AG20443 (cell line): ENCODE data around the gene TMEM59.
"Not testable (repeated sequence)": the region's sequence is repeated elsewhere in the genome, so short reads cannot be mapped to it uniquely, and the experiment has no call there.

Experiments
- DNase-seq: peaks from one replicate; pipeline ENCODE4 v3.0.0; 2012; ENCODE audit warnings: low spot score, mixed read lengths

The TMEM59 gene, protein sequence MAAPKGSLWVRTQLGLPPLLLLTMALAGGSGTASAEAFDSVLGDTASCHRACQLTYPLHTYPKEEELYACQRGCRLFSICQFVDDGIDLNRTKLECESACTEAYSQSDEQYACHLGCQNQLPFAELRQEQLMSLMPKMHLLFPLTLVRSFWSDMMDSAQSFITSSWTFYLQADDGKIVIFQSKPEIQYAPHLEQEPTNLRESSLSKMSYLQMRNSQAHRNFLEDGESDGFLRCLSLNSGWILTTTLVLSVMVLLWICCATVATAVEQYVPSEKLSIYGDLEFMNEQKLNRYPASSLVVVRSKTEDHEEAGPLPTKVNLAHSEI

DNA sequence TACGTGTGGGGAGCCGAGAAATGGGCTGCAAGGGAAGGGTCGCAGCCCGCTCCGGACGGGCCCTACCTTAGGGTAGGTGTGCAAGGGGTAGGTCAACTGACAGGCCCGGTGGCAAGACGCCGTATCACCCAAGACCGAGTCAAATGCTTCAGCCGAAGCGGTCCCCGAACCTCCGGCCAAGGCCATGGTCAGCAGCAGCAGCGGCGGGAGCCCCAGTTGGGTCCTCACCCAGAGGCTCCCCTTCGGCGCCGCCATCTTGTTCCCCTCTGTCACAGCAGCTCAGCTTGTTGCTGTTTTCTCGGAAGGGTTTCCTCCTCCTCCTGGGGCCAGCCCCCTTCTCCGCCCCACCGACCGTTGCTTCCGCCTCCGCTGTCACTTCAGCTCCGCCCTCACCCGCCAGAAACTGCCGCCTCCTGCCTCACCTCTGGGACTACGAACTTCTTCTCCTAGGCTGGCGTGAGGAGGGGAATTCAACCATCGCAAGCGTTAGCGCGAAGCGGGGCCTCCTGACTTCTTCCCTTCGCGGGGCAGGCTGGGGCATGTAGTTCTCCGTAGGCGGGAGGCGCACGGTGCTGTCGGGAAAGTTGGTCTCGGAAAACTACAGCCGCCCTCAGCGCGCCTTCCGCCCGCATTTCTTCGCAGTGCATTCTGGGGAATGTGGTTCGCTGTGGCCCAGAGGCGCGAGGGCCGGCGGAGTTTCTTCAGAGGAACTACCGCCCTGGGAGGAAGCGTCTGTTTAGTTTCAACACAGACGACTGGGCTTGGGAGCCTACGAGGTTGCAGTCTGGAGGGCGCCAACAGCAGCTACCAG lies at the start of gene TMEM59, which contains the start of gene TCEANC2:
Gene TMEM59 (minus strand): TSS at position 271 of the 811 bp plus-strand sequence. CDS start 16 bp downstream, at position 255.
Gene TCEANC2 (plus strand): TSS at position 675 of the 811 bp plus-strand sequence. CDS start 815 bp downstream, outside the sequence.
- DNase-seq = peak; percentile 97

DNA sequence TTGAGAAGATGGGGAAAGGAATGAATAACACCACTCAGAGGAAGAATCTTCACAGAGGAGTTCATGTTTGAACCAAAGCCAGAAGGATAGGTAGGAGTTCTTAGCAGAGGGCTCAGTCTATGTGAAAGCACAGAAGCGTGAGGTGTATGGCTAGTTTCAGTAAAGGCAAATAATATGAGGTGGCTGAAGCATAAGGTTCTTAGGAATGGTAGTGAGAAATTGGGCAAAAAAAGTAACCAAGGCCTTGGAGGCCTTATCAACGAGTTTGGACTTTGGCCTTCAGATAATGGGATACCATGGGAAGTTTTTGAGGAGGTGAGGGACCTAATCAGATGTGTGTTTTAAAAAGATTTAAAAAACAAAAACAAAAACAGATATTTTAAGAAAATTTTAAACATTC lies 47.5 kb upstream of the TMEM59 start:
- no peak for DNase-seq

DNA sequence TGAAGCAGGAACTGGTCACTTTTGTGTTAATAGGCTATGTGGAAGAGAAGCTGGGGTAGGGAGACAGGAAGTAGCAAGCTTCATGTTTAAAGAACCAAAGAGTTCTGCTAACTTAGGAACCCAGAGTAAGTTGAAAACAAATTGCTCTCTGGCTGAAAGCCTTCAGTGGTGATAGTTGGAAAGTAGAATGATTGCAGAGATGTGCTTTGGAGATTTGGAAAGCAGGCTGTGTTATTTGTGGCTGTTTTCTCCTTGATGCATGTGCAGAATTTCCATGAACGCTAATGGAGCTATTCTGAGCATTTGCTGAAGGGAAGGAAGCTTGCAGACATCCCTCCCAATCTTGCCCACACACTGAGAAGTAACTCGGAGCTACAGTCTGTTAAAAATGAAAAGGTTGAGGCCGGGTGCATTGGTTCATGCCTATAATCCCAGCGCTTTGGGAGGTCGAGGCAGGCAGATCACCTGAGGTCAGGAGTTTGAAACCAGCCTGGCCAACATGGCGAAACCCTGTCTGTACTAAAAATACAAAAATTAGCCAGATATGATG lies 46.1 kb upstream of the TMEM59 start:
- DNase-seq = no peak

DNA sequence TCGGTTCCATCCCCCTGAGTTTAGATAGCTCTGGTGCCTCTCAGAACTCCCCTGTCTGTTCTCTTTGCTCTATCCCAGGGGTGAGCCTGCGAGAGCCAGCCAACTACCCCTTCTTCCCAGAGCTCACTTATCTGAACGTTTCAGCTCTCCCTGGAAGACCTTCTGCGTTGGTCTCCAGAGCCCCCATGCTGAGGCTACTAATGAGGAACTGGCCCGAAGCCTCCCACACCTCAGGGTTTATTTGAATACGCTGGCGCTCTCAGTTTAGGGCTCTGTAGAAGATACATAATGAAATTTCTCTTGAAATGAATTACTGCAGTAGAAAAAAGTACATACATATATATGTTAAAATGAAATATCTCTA lies 43.9 kb upstream of the TMEM59 start:
- DNase-seq = no peak

DNA sequence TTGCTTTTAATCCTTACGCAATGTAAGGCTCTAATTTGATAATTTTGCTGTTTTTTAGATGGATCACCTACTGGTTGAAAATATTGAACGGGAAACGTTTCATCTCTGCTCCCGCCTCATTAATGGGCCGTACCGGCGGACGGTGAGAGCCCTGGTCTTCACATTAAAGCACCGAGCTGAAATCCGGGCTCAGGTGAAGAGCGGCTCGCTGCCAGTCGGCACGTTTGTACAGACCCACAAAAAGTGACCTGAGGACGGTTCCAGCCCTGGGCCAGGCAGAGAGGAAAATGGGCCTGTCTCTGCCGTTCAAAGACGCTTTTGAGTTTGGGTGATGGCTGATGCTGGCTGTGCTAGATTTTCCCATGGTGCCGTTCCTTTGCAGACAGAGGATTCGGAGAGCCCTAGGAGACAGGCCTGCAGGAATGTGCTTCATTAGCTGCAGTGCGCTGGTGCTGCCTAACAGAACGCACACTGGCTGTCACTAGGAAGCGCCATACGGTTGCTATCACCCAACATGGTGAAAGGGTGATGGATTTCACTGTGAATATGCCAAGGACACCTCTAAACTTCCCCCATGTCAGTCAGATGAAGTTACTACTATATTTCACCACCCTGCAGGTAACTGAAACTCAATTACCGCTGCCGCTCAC lies 43.3 kb upstream of the TMEM59 start:
- no peak for DNase-seq

DNA sequence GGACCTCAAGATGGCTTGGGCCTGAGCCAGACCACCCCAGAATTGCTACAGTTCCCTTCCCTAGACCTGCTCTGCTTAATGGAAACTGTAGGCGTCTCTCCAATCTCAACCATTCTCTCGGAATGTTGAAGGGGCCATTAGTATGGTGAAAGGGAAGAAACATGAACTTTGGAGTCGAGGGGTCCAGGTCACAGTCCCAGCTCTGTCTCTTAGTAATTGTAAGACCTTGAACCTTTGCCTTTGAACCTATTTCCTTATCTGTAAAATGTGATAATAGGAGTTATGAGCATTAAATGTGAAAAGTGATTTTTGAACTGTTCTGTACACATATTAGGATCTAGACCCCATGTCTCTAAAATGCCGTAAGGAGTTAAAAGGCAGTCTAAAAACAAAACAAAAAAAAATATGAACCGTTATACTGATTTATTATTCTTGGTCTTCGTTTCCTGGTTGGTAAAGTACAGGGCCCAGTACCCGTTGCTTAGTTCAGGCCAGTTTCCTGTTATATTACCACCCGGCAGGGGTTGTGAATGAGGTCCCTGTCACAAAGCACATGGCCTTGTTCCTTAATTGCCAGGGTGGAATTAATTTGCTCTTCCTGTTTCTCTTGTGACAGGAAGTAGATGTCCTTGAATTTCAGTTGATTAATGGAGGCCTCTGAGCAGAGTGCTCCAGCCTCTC lies 42.7 kb upstream of the TMEM59 start:
- no peak for DNase-seq

DNA sequence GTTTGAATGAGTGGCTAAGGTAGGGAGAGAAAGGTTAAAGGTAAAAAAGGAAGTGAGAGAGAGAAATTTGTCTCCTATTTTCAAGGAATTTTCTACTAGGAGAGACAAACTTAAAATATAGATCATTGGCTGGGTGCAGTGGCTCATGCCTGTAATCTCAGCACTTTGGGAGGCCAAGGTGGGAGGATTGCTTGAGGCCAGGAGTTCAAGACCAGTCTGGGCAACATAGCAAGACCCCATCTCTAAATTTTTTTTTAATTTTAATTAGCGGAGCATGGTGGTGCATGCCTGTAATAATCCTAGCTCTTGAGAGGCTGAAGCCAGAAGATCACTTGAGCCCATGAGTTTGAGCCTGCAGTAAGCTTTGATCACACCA lies 41.7 kb upstream of the TMEM59 start:
- not testable (repeated sequence) for DNase-seq

DNA sequence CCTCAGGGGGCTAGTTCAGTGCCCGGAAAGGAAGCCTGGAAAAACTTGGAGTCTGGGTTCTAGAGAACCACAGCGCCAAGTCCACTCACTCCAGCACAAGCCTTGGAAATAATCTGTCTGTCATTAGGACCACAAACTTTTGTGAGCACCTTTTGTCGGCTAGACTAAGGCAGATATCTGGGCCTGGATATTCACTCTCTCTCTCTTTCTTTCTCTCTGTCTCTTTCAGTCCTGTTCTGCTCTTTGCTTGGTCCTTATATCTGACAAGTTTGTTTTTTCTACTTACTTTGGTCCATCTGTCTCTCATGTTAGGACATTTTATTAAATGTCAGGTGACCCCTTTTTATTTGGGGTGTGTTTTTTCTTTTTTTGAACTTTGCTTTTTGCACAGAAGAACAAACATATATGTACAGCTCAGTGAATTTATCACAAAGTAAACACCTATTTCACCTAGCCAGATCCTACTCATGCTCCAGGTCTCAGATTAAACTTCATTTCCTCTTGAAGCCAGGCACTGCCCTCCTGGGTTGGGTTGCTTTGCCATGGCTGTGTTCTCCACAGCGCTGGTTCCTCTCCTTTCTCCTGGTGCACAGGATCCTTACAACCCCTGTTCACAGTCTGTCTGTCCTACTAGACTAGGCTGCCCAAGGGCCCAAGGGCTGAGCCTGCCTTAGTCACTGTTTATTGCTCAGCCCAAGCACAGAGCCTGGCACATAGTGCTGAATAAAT lies 41.2 kb upstream of the TMEM59 start:
- DNase-seq = no peak

DNA sequence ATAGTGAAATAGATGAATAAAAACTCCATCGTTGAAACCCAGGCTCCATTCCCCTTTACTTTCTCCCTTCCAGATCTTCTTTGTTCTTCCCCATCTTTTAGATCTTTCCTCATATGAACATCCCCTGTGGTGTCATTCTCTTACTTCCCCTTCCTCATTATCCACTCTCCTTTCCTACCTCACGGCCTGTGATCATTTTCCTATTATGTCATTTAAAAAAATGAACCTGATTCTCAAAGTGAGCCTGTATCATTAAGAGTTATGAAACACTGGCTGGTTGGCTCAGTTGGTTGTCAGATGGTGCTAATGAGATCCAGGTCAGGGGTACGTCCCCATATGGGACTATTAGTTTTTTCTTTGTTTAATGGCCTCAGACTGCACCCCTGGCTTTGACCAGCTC lies 38.7 kb upstream of the TMEM59 start:
- no peak for DNase-seq

DNA sequence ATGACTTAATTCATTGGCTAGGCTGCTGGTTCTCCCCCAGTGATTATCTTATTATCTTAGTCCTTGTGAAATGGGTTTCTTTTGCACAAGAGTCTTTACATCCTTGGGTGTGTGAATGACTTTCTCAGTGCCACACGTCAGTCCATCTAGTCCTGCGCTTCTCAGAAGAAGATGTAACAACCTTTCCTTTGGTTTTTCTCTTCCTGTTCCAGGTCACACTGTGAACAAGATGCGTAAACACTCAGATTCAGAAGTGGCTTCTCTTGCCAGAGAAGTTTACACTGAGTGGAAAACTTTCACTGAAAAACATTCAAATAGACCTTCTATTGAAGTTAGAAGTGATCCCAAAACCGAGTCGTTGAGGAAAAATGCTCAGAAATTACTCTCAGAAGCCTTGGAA lies 35.4 kb upstream of the TMEM59 start:
- DNase-seq = no peak

DNA sequence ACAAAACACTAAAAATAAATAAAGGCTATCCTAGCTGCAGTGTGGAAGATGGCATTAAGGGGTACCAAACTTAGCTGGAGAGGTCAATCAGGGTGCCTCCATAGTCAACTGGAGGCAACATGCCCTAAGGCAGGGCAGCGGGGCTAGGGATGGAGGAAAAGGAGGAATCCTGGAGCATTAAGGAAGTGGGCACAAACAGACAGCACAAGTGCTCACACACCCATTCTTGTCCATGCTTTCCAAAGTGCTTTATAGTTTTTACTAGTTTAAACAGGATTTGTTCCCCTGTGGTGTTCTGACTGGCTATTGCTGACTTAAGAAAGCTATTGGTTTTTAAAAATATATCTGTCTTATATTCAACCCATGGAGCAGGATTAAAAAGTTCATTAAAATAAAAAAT lies 33.8 kb upstream of the TMEM59 start:
- DNase-seq = no peak

DNA sequence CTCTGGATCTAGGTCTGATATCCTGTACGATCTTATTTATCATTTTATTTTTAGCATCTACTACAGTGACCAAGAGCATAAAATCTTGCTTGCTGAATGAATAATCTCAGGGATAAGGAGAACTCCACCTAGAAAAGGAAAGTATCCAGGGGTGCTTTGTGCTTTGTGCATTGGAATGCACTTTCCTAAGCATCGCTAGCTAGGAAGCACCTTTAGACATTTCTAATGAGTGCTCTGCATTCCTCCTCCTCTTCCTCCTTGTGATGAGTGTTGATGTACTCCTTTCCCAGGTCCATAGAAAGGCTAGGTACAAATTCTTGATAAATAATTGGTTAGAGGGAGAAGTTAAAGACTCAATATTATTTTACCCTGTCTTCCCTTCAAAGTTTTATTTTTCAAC lies 31.8 kb upstream of the TMEM59 start:
- no peak for DNase-seq

DNA sequence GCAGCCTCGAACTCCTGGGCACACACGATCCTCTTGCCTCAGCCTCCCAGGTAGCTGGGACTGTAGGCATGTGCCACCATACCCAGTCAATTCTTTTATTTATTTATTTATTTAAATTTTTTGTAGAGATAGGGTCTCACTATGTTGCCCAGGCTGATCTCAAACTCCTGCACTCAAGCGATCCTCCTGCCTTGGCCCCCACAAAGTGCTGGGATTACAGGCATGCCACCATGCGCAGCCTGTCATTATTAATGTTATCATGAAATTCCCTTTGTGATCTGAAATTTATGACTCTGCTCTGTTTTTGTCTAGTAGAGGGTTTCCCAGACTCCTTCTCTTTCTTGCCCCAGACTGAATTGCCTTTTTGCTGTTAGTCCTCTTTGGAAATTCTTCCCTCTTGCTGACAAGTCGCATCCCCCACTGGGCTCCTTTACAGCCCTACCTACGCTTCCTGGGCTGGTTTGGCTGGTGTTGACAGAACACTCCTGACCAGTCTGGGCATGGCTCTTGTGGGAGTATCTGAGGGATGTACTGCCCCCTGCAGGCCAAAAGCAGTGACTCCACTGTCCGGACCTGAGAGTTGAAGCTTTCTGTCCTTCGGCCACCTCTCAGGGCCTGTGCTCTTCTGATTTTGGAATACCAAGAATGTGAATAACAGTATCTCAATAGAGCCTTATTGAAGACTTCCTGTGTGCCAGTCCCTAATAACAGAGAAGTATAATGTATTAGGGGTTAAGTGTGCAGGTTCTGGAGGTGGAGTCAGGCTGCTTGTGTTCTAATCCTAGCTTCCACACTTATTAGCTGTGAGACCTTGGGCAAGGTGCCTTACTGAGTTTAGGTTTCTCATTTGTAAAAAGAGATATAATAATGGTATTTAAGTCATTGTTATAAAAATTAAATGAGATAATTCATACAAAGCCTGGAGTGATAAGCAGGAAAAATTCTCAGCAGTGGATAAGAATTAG lies 28.6 kb upstream of the TMEM59 start:
- peak; percentile 79 for DNase-seq

DNA sequence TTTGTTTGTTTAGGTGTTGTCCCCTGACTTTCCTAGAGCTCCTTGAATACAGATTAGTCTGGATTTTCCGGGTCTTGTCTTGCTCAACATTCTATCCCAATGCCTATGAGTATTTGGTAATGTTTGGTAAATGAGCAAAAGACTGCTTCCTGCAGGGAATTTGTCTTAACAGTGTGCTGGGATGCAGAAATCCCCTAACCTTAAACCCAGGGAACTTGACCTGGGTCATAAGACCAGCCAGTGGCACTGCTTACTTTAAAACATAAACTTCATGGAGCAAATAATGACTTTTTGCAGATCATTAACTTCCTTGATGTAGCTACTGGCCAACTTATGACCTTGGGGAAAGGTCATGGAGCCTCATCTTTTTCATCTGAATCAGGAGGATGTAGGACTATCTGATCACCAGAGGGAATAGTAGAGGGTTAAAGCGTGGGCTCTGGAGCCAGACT lies 27.6 kb upstream of the TMEM59 start:
- no peak for DNase-seq

DNA sequence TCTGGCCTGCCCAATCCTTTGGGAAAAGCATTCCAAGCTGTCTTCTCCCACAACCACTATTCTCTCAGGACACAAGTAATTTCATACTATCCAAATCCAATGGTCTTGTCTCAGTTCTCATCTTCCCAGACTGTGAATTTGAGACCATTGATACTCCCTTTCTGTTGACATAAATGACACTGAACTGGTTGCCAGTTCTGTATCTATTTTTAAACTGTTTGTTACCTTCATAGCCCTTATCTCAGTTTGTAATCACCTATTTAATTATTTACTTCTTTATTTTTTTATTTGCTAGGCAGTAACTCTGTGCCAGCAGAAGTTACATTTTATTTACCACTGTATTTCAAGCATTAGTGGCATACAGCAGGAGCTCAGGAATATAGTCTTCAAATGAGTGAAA lies 24.4 kb upstream of the TMEM59 start:
- no peak for DNase-seq

DNA sequence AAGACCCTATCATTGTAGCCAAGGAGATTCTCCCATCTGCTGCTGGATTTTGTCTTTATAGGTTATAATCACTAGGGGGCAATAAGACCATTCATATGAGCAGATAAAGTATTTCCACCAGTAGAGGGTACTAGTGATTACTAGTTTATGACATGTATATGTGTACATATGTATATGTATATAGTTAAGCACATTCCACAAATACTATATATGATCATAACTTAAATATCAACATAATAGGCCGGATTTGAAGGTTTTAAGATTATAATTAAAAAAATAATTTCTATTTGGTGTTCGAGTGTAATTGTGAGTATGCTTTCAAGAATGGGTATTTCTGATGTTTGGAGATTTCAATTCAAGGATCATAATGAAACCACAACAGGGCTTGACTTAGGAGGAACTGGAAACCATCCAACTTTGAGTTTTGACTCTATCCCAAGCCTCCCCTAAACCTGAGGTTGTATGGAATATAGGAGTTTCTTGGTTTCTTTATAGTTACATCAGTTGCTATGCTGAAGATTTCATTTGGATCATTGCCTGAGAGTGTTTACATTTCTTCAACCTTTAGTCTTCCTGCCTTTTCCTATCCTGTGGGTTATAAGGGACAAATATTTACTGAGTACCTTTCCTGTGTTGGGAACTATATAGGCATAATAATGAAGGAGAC lies 17.3 kb upstream of the TMEM59 start:
- DNase-seq = peak; percentile 66

DNA sequence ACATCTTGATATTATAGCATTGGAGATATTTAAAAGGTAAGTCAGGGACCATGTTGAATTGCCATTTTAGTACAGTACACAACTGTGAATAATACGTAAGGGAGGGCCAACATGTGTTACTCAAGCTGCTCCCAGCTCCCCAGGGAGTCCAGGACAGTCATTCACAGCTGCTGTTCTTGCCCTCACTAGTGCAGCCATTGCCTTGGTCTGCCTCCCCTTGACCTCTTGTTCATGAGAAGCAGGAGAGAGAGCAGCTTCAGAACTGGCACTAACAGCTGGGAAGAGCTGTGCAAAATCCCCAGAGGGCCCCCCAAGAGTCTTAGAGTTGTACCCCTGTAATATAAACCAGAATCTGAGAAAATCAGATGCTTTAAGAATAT lies 16.8 kb upstream of the TMEM59 start:
- peak; percentile 20 for DNase-seq

DNA sequence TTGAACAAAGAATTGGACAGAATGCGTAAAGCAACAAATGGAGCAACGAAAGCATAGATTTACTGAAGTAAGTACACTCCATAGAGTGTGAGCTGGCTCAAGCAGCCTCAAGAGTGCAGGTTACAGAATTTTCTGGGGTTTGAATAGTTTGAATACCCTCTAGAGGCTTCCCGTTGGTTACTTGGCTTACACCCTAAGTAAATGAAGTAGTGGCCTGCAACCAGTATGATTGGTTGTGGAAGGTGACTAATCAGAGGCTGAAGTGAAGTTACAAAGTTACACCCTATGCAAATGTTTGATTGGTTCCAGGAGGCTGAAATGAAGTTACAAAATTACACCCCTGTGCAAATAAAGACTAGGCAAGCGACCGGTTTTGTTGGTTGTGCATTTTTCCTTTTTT lies 11.3 kb upstream of the TMEM59 start:
- no peak for DNase-seq

DNA sequence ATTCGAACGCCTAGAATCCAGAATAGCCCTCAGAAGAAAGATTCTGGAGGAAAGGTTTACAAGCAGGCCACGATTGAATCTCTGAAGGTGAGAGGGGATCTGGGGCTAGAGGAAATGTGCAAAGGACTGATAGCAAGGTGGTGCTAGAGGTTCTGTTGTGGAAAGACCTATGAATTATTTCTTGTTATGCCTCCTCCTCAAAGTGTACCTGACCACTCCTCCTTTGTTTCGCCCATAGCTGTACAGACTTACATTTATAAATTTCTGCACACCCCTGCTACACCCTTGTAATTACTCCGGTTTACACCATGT lies 1.4 kb upstream of the TMEM59 start:
- no peak for DNase-seq
